Effector memory CD8-positive, alpha-beta T cell (primary cell): ENCODE measurements around the gene RGS19.
"Not testable (repeated sequence)": the region's sequence is repeated elsewhere in the genome, so short reads cannot be mapped to it uniquely, and the experiment has no call there.

Experiments
- ATAC-seq: fragments of 150-1000 bp; cut with Tn5 transposase; replicated peaks from 2 replicates; pipeline ENCODE4 v1.10.0; 2021; ENCODE audit warnings: mild to moderate bottlenecking, moderate library complexity
- DNase-seq, 3 experiments: peaks; one replicate each; pipeline ENCODE4 v3.0.0; 2021
- H3K27ac Mint-ChIP-seq, 2 donors: one replicate each; pipeline ENCODE4 v1.8.0; 2022; ENCODE audit warnings: mild to moderate bottlenecking in 2 of 2, mixed read lengths in 2 of 2, moderate library complexity in 2 of 2
- H3K27me3 Mint-ChIP-seq, 2 donors: one replicate each; pipeline ENCODE4 v1.8.0; 2022; ENCODE audit warnings: mixed read lengths in 2 of 2
- H3K36me3 Mint-ChIP-seq: one replicate; pipeline ENCODE4 v1.8.0; 2022; ENCODE audit warnings: mild to moderate bottlenecking, moderate library complexity, mixed read lengths; ENCODE audit not compliant: insufficient read depth
- H3K4me1 Mint-ChIP-seq, 2 donors: one replicate each; pipeline ENCODE4 v1.8.0; 2022; ENCODE audit warnings: low read depth in 2 of 2, mixed read lengths in 2 of 2
- H3K4me3 Mint-ChIP-seq, 2 donors: one replicate each; pipeline ENCODE4 v1.8.0; 2022; ENCODE audit warnings: mild to moderate bottlenecking in 2 of 2, mixed read lengths in 2 of 2, moderate library complexity in 2 of 2
- H3K9me3 Mint-ChIP-seq, 2 donors: one replicate each; pipeline ENCODE4 v1.8.0; 2022; ENCODE audit warnings: mixed read lengths in 2 of 2

RGS19 gene

DNA sequence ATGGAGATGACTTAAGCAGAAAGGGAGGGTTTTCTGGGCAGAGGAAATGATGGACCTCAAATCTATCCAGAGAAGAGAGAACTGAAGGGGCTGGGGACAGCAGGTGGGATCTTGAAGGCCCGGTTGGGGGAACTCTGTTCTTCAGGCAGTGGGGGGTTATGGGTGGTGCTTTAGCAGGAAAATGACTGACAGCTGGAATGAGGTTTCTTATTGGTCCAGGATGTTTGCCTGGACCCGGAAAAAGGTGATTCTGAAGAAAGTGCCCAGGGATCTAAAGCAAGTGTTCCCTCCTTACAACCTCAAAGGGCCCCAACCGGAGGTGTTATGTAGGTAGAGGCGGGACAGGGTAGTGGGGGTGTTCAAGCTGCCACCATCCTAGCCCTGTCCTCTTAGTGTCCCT lies 16.1 kb upstream of the RGS19 start:
- DNase-seq: no peak
- Mint-ChIP-seq H3K4me1 (peaks cover 4 to 5% of the 10 kb centered on the region in 2 donors), H3K27ac (no peak overlapping the region)

DNA sequence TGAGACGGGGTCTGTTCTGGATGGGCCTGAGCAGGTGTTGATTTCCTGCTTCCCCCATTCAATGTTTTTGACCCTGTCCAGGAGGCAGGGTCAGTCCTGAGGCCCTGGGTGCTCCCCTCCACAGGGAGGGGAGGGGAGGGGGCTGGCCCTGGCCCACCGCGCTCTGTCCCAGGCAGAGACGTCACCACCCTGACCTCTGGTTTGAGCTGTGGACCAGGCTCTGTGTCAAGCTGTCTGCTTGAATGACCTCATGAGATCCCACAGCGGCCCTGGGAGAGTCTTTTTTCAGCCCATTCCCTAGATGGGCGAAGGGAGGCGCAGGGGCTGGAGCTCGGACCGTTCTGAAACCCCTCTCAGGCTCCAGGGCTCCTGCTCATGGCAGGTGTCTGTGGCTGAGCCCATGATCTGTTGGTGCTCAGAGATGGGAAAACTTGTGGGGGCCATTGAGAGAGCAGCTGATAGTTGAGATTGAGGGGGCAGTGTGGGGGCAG lies 13.7 kb upstream of the RGS19 start:
- Mint-ChIP-seq H3K27ac (peak overlapping the region in 1 of 2 donors; percentile 78), H3K27me3 (peaks cover 0 to 17% of the 10 kb centered on the region in 2 donors), H3K36me3 (no peaks in the 10 kb centered on the region), H3K4me3 (no peak overlapping the region), H3K4me1 (peaks cover 0 to 5% of the 10 kb centered on the region in 2 donors), H3K9me3 (peaks cover 2 to 8% of the 10 kb centered on the region in 2 donors)
- ATAC-seq (no peak), DNase-seq (no peak)

More for the DNA sequence above, 16.1 kb upstream of the RGS19 start:
- no peak overlapping the region for H3K4me3 Mint-ChIP-seq
- peaks cover 2 to 8% of the 10 kb centered on the region in 2 donors for H3K9me3 Mint-ChIP-seq
- ATAC-seq: no peak
- no peaks in the 10 kb centered on the region for H3K27me3 Mint-ChIP-seq
- no peaks in the 10 kb centered on the region for H3K36me3 Mint-ChIP-seq

DNA sequence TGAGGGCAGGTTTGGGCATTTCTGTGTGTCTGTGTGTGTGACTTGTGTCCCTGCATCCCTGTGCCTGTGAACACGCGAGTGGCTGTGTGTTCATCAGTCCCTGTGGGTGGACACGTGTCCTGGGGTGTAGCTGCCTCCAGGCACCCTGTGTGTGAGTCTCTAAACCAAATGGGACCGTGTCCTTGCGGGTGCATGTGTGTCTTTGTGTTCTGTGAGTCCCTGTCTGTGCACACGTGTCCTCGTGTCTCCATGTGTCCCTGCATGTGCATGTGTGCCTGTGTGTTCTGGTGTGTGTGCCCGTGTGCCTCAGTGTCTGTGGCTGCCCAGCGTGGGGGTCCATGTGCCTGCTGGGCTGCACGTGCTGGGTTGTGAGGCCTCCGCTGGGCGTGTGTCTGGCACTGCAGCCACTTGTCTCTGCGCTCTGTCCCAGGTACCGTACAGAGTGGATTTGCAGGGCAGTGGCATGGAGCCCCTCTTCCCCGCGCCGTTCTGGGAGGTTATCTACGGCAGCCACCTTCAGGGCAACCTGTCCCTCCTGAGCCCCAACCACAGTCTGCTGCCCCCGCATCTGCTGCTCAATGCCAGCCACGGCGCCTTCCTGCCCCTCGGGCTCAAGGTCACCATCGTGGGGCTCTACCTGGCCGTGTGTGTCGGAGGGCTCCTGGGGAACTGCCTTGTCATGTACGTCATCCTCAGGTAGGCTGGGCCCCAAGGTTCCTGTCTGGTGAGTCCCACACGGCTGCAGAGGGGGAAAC lies 13.1 kb upstream of the RGS19 start:
- DNase-seq (no peak), ATAC-seq (no peak)
- H3K9me3 Mint-ChIP-seq: peaks cover 2 to 8% of the 10 kb centered on the region in 2 donors
- peaks cover 0 to 17% of the 10 kb centered on the region in 2 donors for H3K27me3 Mint-ChIP-seq
- H3K4me3 Mint-ChIP-seq: no peak overlapping the region
- no peaks in the 10 kb centered on the region for H3K36me3 Mint-ChIP-seq
- H3K27ac Mint-ChIP-seq: no peak overlapping the region
- peaks cover 0 to 5% of the 10 kb centered on the region in 2 donors for H3K4me1 Mint-ChIP-seq

DNA sequence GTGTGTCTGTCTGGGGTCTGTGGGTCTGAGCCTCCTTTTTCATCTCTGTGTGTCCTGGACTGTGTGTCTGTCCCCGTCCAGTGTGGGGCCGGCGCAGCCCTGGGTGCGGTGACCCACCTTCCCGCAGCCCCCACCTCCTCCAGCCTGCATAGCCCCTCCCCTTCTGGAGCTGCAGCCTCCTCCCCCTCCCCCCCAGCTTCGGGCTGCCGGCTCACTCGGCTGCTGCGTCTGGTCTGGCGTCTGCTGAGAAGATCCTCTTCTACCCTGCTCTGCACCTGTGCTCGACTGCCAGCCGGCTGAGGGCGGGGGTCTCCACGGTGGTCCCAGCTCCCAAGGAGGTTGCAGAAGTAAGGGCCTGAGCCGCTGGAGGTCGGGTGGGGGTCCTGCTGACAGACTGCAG lies 12.5 kb upstream of the RGS19 start:
- no peak for DNase-seq
- peaks cover 0 to 17% of the 10 kb centered on the region in 2 donors for H3K27me3 Mint-ChIP-seq
- no peak for ATAC-seq
- no peaks in the 10 kb centered on the region for H3K36me3 Mint-ChIP-seq
- peak overlapping the region in 1 of 2 donors; percentile 23 for H3K27ac Mint-ChIP-seq
- H3K4me3 Mint-ChIP-seq: no peak overlapping the region
- peaks cover 0 to 5% of the 10 kb centered on the region in 2 donors for H3K4me1 Mint-ChIP-seq
- peaks cover under 1 to 4% of the 10 kb centered on the region in 2 donors for H3K9me3 Mint-ChIP-seq

DNA sequence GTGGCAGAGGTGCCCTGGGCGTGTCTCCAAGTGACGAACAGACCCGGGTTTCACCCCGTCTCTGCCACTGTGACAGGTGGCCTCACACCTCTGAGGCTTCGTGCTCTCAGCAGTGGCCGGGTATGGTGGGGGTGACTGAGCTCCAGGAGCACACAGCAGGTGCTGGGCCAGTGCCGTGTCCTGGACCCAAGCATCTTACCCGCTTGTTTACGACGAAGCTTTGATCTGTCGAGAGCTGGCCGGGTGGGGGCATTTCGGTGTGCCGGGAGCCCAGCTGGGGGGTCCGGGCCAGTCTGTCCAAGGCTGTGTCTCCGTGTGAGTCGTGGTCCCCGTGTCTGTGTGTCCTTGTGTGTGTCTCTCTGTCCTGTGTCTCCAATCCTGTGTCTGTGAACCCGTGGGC lies 12.0 kb upstream of the RGS19 start:
- no peak for DNase-seq
- no peaks in the 10 kb centered on the region for H3K9me3 Mint-ChIP-seq
- H3K4me3 Mint-ChIP-seq: no peak overlapping the region
- no peaks in the 10 kb centered on the region for H3K36me3 Mint-ChIP-seq
- peaks cover 0 to 17% of the 10 kb centered on the region in 2 donors for H3K27me3 Mint-ChIP-seq
- H3K4me1 Mint-ChIP-seq: peaks cover 0 to 5% of the 10 kb centered on the region in 2 donors
- no peak for ATAC-seq
- peak overlapping the region in 1 of 2 donors; percentile 23 for H3K27ac Mint-ChIP-seq

DNA sequence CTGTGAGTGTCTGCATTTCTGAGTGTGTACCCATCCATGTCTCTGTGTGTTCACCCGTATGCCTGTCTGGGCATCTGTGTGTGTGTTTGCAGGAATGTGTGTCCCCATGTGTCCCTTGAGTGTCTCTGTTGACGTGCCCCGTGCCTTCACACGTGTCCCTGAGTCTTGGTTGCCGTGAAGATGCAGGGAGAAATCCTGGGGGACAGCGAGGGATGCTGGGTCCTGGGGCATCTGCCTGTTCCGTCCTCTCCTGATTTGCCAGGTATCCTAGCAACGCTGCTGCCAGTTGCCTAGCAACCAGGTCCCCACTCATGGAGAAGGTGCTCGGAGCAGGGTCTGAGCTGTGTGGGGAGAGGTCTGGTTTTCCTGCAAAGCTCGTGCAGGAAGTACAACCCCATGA lies 10.8 kb upstream of the RGS19 start:
- ATAC-seq: no peak
- no peak for DNase-seq
- H3K4me1 Mint-ChIP-seq: peaks cover 0 to 5% of the 10 kb centered on the region in 2 donors
- no peaks in the 10 kb centered on the region for H3K36me3 Mint-ChIP-seq
- H3K27ac Mint-ChIP-seq: no peak overlapping the region
- H3K9me3 Mint-ChIP-seq: no peaks in the 10 kb centered on the region
- no peak overlapping the region for H3K4me3 Mint-ChIP-seq
- peaks cover 0 to 17% of the 10 kb centered on the region in 2 donors for H3K27me3 Mint-ChIP-seq

DNA sequence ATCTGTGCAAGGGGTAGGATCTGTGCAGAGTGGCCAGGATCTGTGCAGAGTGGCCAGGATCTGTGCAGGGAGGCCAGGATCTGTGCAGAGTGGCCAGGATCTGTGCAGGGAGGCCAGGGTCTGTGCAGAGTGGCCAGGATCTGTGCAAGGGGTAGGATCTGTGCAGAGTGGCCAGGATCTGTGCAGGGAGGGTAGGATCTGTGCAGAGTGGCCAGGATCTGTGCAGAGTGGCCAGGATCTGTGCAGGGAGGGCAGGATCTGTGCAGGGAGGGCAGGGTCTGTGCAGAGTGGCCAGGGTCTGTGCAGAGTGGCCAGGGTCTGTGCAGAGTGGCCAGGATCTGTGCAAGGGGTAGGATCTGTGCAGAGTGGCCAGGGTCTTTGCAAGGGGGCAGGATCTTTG lies 9.3 kb upstream of the RGS19 start:
- not testable (repeated sequence) for H3K4me1 Mint-ChIP-seq, H3K27ac Mint-ChIP-seq, ATAC-seq

DNA sequence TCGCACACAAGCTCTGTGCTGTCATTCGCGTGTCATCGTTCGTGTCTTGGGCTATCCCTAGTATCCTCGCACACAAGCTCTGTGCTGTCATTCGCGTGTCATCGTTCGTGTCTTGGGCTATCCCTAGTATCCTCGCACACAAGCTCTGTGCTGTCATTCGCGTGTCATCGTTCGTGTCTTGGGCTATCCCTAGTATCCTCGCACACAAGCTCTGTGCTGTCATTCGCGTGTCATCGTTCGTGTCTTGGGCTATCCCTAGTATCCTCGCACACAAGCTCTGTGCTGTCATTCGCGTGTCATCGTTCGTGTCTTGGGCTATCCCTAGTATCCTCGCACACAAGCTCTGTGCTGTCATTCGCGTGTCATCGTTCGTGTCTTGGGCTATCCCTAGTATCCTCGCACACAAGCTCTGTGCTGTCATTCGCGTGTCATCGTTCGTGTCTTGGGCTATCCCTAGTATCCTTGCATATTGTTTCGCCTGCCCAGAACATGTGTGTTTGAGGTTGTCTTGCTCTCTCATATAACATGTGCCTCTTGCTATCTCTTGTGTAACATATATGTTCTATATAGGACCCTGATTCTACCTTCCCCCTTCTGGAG lies 8.0 kb upstream of the RGS19 start:
- H3K4me3 Mint-ChIP-seq, DNase-seq, H3K27ac Mint-ChIP-seq, H3K9me3 Mint-ChIP-seq, ATAC-seq, H3K36me3 Mint-ChIP-seq: not testable (repeated sequence)
- H3K4me1 Mint-ChIP-seq: peaks cover 9 to 13% of the 10 kb centered on the region in 2 donors
- peaks cover 0 to 17% of the 10 kb centered on the region in 2 donors for H3K27me3 Mint-ChIP-seq

More for the DNA sequence above, 9.3 kb upstream of the RGS19 start:
- DNase-seq, H3K36me3 Mint-ChIP-seq, H3K4me3 Mint-ChIP-seq, H3K9me3 Mint-ChIP-seq: not testable (repeated sequence)
- peaks cover 0 to 17% of the 10 kb centered on the region in 2 donors for H3K27me3 Mint-ChIP-seq

DNA sequence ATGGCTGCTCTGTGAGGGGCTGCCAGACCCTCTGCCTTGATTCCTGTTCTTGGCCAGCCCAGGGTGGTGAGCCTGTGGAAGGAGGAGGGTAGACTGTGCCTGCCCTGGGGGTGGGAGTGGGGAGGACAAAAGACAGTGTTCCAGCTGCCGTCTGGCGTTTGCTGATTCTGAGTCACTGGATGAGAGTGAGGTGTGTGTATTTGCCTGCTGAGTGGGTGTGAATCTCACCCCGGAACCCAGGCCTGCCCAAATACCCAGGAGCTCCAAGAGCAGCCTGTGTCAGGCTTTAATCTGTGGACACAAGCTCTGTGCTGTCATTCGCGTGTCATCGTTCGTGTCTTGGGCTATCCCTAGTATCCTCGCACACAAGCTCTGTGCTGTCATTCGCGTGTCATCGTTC lies 7.5 kb upstream of the RGS19 start:
- DNase-seq (no peak), ATAC-seq (no peak)
- peaks cover 3% of the 10 kb centered on the region for H3K36me3 Mint-ChIP-seq
- H3K4me1 Mint-ChIP-seq: peaks cover 14% of the 10 kb centered on the region in 2 donors
- H3K9me3 Mint-ChIP-seq: no peaks in the 10 kb centered on the region
- no peak overlapping the region for H3K4me3 Mint-ChIP-seq
- peaks cover 0 to 17% of the 10 kb centered on the region in 2 donors for H3K27me3 Mint-ChIP-seq
- H3K27ac Mint-ChIP-seq: no peak overlapping the region

DNA sequence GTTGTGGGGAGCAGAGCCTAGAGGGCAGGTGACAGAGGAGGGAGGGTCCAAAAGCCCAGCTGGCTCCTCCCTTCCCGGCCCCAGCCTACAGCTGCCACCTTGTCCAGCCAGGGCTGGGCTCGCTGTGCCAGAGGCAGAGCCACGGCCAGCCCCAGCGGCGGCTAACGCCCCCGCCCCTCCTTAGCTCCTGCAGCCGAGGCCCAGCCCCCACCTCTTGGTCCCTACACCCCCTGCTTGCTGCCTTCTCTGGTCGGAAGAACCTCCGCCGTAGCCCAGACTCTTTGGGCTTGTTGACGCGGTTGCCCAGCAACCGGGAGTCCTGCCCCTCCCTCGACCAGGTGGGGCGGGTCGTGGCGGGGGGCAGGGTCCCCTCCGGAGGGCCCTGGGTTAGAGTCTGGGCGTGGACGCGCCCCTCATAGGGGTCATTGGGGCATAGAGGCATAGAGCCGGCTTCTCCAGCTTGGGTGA lies 5.4 kb upstream of the RGS19 start:
- Mint-ChIP-seq H3K27ac (no peak overlapping the region), H3K4me3 (peak overlapping the region; percentile 84 to 85), H3K4me1 (peaks cover 26 to 27% of the 10 kb centered on the region in 2 donors), H3K36me3 (peaks cover 8% of the 10 kb centered on the region), H3K27me3 (peaks cover 0 to 12% of the 10 kb centered on the region in 2 donors), H3K9me3 (no peaks in the 10 kb centered on the region)
- DNase-seq (no peak), ATAC-seq (no peak)

DNA sequence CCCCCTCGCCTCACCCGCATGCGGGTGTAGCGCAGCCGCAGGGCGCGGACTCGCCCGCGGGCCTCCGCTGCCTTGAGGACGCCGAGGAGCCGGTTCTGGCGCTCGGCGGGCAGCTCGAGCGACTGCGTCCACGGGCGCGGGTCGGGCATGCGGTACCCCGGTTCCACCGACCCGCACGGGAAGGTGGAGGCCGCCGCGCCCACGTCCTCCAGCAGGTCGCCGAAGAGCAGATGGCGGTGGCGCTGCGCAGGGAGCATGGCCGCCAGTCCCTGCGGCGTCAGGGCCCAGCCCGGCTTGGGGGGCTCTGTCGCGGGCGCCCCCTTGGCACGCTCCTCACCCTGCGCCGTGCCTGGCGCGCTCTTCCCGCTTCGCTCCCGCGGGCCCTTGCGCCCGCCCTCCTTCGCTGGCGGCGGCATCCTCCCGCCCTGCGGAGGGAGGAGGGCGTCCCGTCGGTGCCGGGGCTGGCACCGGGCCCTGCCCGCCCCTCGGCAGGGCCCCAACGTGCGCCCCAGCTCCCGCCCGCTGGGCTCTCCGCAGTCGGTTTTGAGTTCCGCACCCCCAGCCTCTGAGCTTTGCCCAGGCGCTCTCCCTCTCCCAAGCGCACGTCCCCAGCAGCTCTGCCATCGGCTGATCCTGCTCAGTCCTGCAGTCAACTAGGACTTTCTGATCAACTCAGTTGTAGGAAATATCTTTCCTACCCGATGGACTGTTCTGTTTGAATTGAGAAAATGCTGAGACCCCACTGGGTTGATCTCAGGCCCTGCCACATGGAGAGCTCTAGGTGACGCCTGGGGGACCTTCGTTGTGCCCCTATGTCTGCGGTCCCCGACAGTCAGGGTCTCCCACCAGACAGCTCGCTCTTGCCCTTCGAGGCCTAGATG lies 4.7 kb upstream of the RGS19 start, which contains the start of gene LKAAEAR1:
LKAAEAR1 (minus strand) TSS at position 595 of the 881 bp plus-strand sequence; CDS start at position 416, 179 bp downstream.
- peaks cover 26 to 29% of the 10 kb centered on the region in 2 donors for H3K4me1 Mint-ChIP-seq
- no peaks in the 10 kb centered on the region for H3K9me3 Mint-ChIP-seq
- peaks cover 8% of the 10 kb centered on the region for H3K36me3 Mint-ChIP-seq
- H3K27ac Mint-ChIP-seq: peak within 1 kb of the TSS in 1 of 2 donors; percentile 38
- DNase-seq (no peak), ATAC-seq (no peak)
- peaks cover 0 to 6% of the 10 kb centered on the region in 2 donors for H3K27me3 Mint-ChIP-seq
- H3K4me3 Mint-ChIP-seq: peak within 1 kb of the TSS; percentile 84 to 85

DNA sequence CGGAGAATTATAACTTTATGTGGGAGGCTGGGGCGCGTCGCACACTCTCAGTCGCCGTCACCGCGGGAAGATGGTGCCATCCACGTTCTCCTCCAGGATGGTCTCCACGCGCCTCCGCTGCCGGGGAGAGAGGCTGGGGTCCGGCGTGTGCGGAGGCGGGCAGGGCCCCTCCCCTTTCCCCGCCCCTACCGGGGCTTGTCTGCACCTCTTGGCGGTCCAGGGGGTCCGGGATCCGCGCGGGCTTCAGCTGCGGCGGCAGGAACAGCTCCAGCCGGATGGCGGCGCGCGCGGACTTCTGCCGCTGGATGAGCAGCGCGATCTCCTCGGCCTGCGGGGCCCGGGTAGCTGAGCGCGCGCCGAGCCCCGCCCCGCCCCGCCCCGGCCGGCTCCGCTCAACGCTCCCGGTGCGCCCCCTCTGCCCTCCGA lies 4.1 kb upstream of the RGS19 start:
- peak; percentile 34 for ATAC-seq
- H3K9me3 Mint-ChIP-seq: no peaks in the 10 kb centered on the region
- DNase-seq: peak; percentile 48 to 53 (median 51)
- H3K27ac Mint-ChIP-seq: peak overlapping the region in 1 of 2 donors; percentile 38
- H3K36me3 Mint-ChIP-seq: peaks cover 12% of the 10 kb centered on the region
- H3K4me1 Mint-ChIP-seq: peaks cover 26 to 31% of the 10 kb centered on the region in 2 donors
- no peaks in the 10 kb centered on the region for H3K27me3 Mint-ChIP-seq
- H3K4me3 Mint-ChIP-seq: peak overlapping the region; percentile 80
